Stimulated activated CD4-positive, alpha-beta T cell treated with anti-CD3 and anti-CD28 coated beads, Interleukin-15, amount 100 ng/mL, for 1 hour (primary cell): ENCODE results near the gene AVEN.
A peak's percentile ranks its signal among the peaks of the same experiment; 100 is the strongest.
"Not testable (repeated sequence)": the region's sequence is repeated elsewhere in the genome, so short reads cannot be mapped to it uniquely, and the experiment has no call there.

ENCODE experiments used
- DNase-seq, 2 donors: peaks; one replicate each; pipeline ENCODE4 v3.0.0-alpha.2; 2020; ENCODE audit warnings: low read depth in 1 of 2, low spot score in 1 of 2

AVEN gene

GRCh38 chr15:34038871-34039789, at the start of gene AVEN:
TSS of gene AVEN (minus strand) at chr15:34039204. CDS start at chr15:34039046, 158 bp downstream.
- DNase-seq: peak; percentile 34 to 49

GRCh38 chr15:34085746-34086145, 46.7 kb upstream of the AVEN start:
- no peak for DNase-seq

GRCh38 chr15:34084086-34084485, 45.1 kb upstream of the AVEN start:
- DNase-seq: no peak

GRCh38 chr15:34079904-34080303, 40.9 kb upstream of the AVEN start:
- no peak for DNase-seq

GRCh38 chr15:34078900-34079299, 39.9 kb upstream of the AVEN start:
- no peak for DNase-seq

- no peak for DNase-seq
These were observed 37.8 kb upstream of the AVEN start for GRCh38 chr15:34076785-34077184.

- no peak for DNase-seq
These were observed 31.0 kb upstream of the AVEN start for GRCh38 chr15:34070003-34070402.

- no peak for DNase-seq
These were observed 26.9 kb upstream of the AVEN start for GRCh38 chr15:34065941-34066340.

GRCh38 chr15:34065261-34065660, 26.3 kb upstream of the AVEN start:
- DNase-seq: no peak

GRCh38 chr15:34064438-34064837, 25.4 kb upstream of the AVEN start:
- DNase-seq: no peak

GRCh38 chr15:34059946-34060345, 20.9 kb upstream of the AVEN start:
- DNase-seq: no peak

- no peak for DNase-seq
These were observed 20.5 kb upstream of the AVEN start for GRCh38 chr15:34059476-34059875.

GRCh38 chr15:34056911-34057310, 17.9 kb upstream of the AVEN start:
- no peak for DNase-seq

GRCh38 chr15:34055868-34056595, 17.0 kb upstream of the AVEN start:
- no peak for DNase-seq

GRCh38 chr15:34054081-34054707, 15.2 kb upstream of the AVEN start:
- no peak for DNase-seq

- not testable (repeated sequence) for DNase-seq
These were observed 11.4 kb upstream of the AVEN start for GRCh38 chr15:34050385-34050784.

- no peak for DNase-seq
These were observed 10.1 kb upstream of the AVEN start for GRCh38 chr15:34049112-34049511.

- DNase-seq: no peak
These were observed 9.1 kb upstream of the AVEN start for GRCh38 chr15:34047893-34048775.

- DNase-seq: no peak
These were observed 7.6 kb upstream of the AVEN start for GRCh38 chr15:34046471-34047145.

GRCh38 chr15:34043813-34044212, 4.8 kb upstream of the AVEN start:
- no peak for DNase-seq
